C4-2B (cell line): ENCODE results near the gene TPRN.

Source experiments
- H3K27ac ChIP-seq: fragments of 450-650 bp; 2 replicates; pipeline ENCODE4 v1.5.1; 2017
- CTCF ChIP-seq: fragments of 450-650 bp; conservative IDR thresholded peaks from 2 replicates; pipeline ENCODE4 v1.5.1; 2017; ENCODE audit warnings: mild to moderate bottlenecking
- ZFX ChIP-seq: fragments of 450-650 bp; IDR thresholded peaks from 2 replicates; pipeline ENCODE4 v1.6.1; 2017

The TPRN gene

GRCh38 chr9:137191691-137192447, 8.7 kb downstream of the TPRN start:
- H3K27ac ChIP-seq, result peak overlapping the region; percentile 93; the same call in 1 of the 2 replicates
- no peak for TF ChIP-seq CTCF
- no peak for TF ChIP-seq ZFX

GRCh38 chr9:137191245-137191644, 9.3 kb downstream of the TPRN start:
- H3K27ac ChIP-seq, result peak overlapping the region; percentile 93
- no peak for TF ChIP-seq CTCF
- TF ChIP-seq ZFX, result no peak

GRCh38 chr9:137190315-137190856, 10.2 kb downstream of the TPRN start:
- peak overlapping the region; percentile 93 for H3K27ac ChIP-seq

GRCh38 chr9:137189297-137190295, 10.9 kb downstream of the TPRN start:
- peak overlapping the region; percentile 93 for H3K27ac ChIP-seq
- TF ChIP-seq ZFX (no peak), CTCF (peak; percentile 44; the same call in 1 of the 2 replicates)

More at GRCh38 chr9:137190315-137190856, 10.2 kb downstream of the TPRN start:
- TF ChIP-seq ZFX (no peak), CTCF (no peak; the same call in 1 of the 2 replicates)

GRCh38 chr9:137188490-137189296, 11.8 kb downstream of the TPRN start, which contains the start of the genes ANAPC2 and SSNA1:
ANAPC2 (minus strand) TSS chr9:137188560; CDS start chr9:137188532, 28 bp downstream.
SSNA1 (plus strand) TSS chr9:137188676; CDS start chr9:137188727, 51 bp downstream.
- H3K27ac ChIP-seq, result peak within 1 kb of the TSS; percentile 93

More at GRCh38 chr9:137188490-137189296, 11.8 kb downstream of the TPRN start, which contains the start of the genes ANAPC2 and SSNA1:
- peak; percentile 79 for TF ChIP-seq CTCF
- peak; percentile 83; the same call in 1 of the 2 replicates for TF ChIP-seq ZFX
